Psoas muscle (tissue), 8 donors: ENCODE results near the gene TRMT44. TPM values are rescaled to one million over a fixed set of nuclear protein-coding genes. Genes with fewer than 3 reads are reported as not detected.
A peak's percentile ranks its signal among the peaks of the same experiment; 100 is the strongest.

ENCODE experiments used
- ATAC-seq, 4 donors: fragments of 200-7000 bp; cut with Tn5 transposase; one replicate each; pipeline ENCODE4 v1.9.1; 2020; ENCODE audit warnings: moderate library complexity in 3 of 4, mild to moderate bottlenecking in 2 of 4
- DNase-seq, 2 donors: peaks; one replicate each; pipeline ENCODE4 v3.0.0-alpha.2; 2020
- H3K27ac ChIP-seq: fragments of 200-600 bp; one replicate; pipeline ENCODE4 v1.8.0; 2022
- H3K27me3 ChIP-seq, 3 donors: fragments of 200-600 bp in 1 of 3; one replicate each; pipeline versions ENCODE4 v1.6.1 to v1.8.0; 2013 to 2022; ENCODE audit warnings: low read length in 2 of 3, mild to moderate bottlenecking in 2 of 3, moderate library complexity in 1 of 3; ENCODE audit not compliant: insufficient read depth in 3 of 3
- H3K36me3 ChIP-seq, 2 donors: fragments of 200-600 bp in 1 of 2; one replicate each; pipeline versions ENCODE4 v1.6.1 to v1.8.0; 2013 to 2022; ENCODE audit warnings: low read depth in 1 of 2, mild to moderate bottlenecking in 1 of 2, moderate library complexity in 1 of 2; ENCODE audit not compliant: insufficient read depth in 1 of 2
- H3K4me1 ChIP-seq: fragments of 200-600 bp; one replicate; pipeline ENCODE4 v1.8.0; 2022
- H3K4me3 ChIP-seq: fragments of 200-600 bp; one replicate; pipeline ENCODE4 v1.8.0; 2022; ENCODE audit warnings: mild to moderate bottlenecking
- H3K9me3 ChIP-seq: fragments of 200-600 bp; one replicate; pipeline ENCODE4 v1.8.0; 2022
- WGBS, 3 donors: extraction: QIAGEN DNeasy Blood & Tissue Kit; methylation state at CpG; one replicate each; pipeline versions ENCODE4 v1.1.6 to v1.1.7; 2013; 5-methylcytosine and 5-hydroxymethylcytosine counted together
- intact Hi-C, 2 donors: fragments of 100-400 bp; cut with DNase I; formaldehyde crosslinking; loops; one replicate each; pipeline versions ENCODE4 v1.11.0 to v1.14.2; 2022
- polyA plus RNA-seq, 3 donors: library from polyadenylated mRNA; stranded (reverse); fragments of 200-250 nt; gene quantifications; one replicate each; pipeline ENCODE4 v1.2.3, GENCODE V29; 2013
- total RNA-seq, 4 donors: library from RNA; stranded (reverse); fragmentation: NEBNext Ultra II Directional in 2 of 4; extraction: Animal tissue kit (Norgen Biotek cat#: 25700) in 2 of 4; gene quantifications; one replicate each; pipeline versions ENCODE4 v1.2.1 to v1.2.4, GENCODE V29; 2021 to 2023
- TF ChIP-seq, protein P1 (sequence below): fragments of 200-600 bp; IDR thresholded peaks from one replicate; pipeline ENCODE4 v1.8.0; 2022; ENCODE audit warnings: antibody characterized with exemption
- donor health status: healthy with polysubstance abuse.
- donor health status: DM: no; HTN: no; CAD: no; lungs with moderate emphysema.
- donor health status: Bipolar disorder and iron deficiency.
- donor health status: healthy.
- donor health status: DM: yes; HTN: yes; CAD: no.
- donor health status: DM: no; HTN: no; CAD: no.
- donor health status: DM: no; HTN: no; CAD: no.
- donor health status: DM: yes; HTN: yes; CAD: no.

TRMT44 gene
- total and polyA plus RNA-seq, 7 donors: 3.4 to 9.1 (median 5.4) TPM

DNA sequence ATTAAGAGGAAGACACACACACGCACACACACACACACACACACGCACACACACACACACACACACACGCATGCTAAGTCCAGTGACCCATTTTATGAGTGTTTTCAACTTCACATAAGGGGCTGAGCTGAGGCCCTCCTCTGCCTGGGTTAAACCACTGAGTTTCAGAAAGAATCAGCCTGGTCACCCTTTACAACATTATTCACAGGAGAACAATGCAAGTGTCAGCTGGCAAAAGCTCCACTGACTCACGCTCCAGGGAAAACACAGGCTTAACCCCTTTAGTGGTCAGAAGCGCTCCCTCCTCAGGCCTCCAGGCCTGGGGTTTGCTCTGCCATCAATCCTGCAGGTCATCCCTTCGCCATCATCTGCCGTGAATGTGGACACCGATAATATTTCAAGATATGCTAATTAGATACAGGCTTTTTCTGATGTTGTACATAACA is 47.0 kb upstream of the TRMT44 start:
- Histone ChIP-seq H3K27ac (peak overlapping the region; percentile 88), H3K9me3 (no peaks in the 10 kb centered on the region), H3K27me3 (no peaks in the 10 kb centered on the region), H3K4me3 (no peak overlapping the region), H3K36me3 (peaks cover 0 to 42% of the 10 kb centered on the region in 2 donors), H3K4me1 (peaks cover 39% of the 10 kb centered on the region)
- ATAC-seq (peak; percentile 75 to 86 (median 82)), DNase-seq (peak; percentile 80 to 85)
- WGBS, 3 donors: 44 to 53% (median 50%) methylated on average over 8 of the region's 8 CpGs
- TF ChIP-seq, protein P1, sequence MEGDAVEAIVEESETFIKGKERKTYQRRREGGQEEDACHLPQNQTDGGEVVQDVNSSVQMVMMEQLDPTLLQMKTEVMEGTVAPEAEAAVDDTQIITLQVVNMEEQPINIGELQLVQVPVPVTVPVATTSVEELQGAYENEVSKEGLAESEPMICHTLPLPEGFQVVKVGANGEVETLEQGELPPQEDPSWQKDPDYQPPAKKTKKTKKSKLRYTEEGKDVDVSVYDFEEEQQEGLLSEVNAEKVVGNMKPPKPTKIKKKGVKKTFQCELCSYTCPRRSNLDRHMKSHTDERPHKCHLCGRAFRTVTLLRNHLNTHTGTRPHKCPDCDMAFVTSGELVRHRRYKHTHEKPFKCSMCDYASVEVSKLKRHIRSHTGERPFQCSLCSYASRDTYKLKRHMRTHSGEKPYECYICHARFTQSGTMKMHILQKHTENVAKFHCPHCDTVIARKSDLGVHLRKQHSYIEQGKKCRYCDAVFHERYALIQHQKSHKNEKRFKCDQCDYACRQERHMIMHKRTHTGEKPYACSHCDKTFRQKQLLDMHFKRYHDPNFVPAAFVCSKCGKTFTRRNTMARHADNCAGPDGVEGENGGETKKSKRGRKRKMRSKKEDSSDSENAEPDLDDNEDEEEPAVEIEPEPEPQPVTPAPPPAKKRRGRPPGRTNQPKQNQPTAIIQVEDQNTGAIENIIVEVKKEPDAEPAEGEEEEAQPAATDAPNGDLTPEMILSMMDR: no peak
- intact Hi-C loops: loop anchor here in 1 of 2 donors (5.0 kb wide), 1 partner anchor 61 kb away; no protein-coding TSS in a partner anchor

DNA sequence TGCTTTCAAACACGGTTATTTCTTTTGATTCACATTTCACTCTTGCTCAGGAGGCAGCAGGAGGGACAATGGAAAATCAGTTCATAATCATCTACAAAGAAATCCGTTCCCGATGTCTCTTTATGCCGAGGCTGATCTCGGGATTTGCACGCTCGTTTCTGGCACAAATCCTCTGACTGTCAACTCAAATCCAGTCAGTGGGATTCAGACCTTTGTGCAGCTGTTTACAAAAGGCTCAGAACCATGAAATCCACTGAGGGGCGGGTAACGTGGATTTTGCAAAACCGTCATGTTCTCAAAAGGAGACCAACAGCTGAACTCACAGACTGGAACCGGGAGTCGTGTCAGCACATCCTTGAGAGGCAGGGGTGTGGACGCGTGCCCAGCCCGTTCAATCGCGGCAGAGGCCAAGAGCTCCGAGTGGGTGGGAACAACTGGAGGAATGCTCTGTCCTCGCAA is 46.5 kb upstream of the TRMT44 start:
- Histone ChIP-seq H3K4me1 (peaks cover 39% of the 10 kb centered on the region), H3K27me3 (no peaks in the 10 kb centered on the region), H3K4me3 (no peak overlapping the region), H3K9me3 (no peaks in the 10 kb centered on the region), H3K36me3 (peaks cover 0 to 42% of the 10 kb centered on the region in 2 donors), H3K27ac (peak overlapping the region; percentile 88)
- peak; percentile 13 to 50 (median 22) for ATAC-seq
- DNase-seq: peak; percentile 85 to 92
- intact Hi-C loops: loop anchor here in 1 of 2 donors (5.0 kb wide), 1 partner anchor 62 kb away; no protein-coding TSS in a partner anchor
- 33 to 57% (median 44%) methylated on average over 19 of the region's 19 CpGs for WGBS, 3 donors
- TF ChIP-seq, protein P1: no peak

DNA sequence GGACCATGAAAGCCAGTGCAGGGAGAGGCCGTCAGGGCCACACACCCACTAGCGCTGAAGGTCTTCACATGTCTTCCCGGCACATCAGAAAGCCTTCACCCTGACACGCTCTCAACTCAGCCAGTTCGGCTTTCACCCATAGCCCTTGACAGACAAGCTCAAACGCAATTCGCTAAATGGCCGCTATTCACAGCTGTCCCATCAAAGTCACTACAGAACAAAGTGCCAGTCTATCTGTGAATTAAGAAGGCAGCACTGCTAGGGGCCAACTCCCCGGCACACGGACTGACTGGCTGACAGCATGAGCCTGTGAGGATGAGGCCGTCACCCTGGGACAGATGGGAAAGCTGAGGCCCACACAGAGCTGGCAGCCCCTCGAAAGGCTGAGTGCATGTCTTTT is 45.8 kb upstream of the TRMT44 start:
- TF ChIP-seq, protein P1: no peak
- intact Hi-C loops: loop anchor here in 1 of 2 donors (5.0 kb wide), 1 partner anchor 63 kb away; no protein-coding TSS in a partner anchor
- Histone ChIP-seq H3K27me3 (no peaks in the 10 kb centered on the region), H3K4me1 (peaks cover 39% of the 10 kb centered on the region), H3K9me3 (no peaks in the 10 kb centered on the region), H3K4me3 (no peak overlapping the region), H3K36me3 (peaks cover 0 to 41% of the 10 kb centered on the region in 2 donors), H3K27ac (peak overlapping the region; percentile 88)
- WGBS, 3 donors: 76 to 82% (median 80%) methylated on average over 12 of the region's 12 CpGs
- no peak for DNase-seq
- ATAC-seq: no peak

DNA sequence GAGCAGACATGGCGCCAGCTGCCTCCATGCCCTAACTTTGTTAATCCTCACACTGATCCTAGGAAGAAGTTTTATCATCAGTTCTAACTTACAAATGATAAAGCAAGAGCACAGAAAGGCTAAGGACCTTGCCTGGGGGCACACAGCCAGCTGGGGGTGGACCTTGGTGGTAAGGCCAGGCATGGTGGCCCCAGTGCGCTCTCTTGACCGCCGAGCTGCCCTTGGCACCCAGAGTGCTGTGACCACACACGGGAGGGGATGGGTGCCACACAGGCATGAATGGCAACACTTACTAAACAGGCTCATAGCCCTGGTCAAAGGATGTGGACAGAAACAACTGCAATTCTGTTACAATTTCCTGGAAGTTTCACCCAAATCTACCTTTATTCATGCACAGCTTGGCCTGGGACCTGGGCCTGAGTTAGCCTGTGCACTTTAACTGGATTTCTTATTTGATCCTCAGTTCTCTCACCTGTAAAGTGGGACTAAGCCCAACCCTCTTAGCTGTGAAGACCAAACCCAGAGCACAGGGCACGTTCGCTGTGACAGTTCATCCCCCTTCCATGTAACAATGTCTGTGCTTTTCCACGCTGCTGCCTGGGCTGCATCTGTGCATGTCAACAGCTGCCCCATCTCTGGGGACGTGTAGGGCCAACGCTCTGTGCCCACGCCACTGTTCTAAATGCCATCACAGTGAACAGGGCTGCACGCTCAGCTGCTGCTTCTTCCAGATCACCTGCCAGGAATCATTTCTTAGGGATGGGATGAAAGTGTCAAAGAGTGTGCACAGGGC is 44.9 kb upstream of the TRMT44 start:
- Histone ChIP-seq H3K4me1 (peaks cover 37% of the 10 kb centered on the region), H3K4me3 (no peak overlapping the region), H3K36me3 (peaks cover 0 to 41% of the 10 kb centered on the region in 2 donors), H3K27ac (no peak overlapping the region), H3K27me3 (no peaks in the 10 kb centered on the region), H3K9me3 (no peaks in the 10 kb centered on the region)
- ATAC-seq (no peak), DNase-seq (no peak)
- TF ChIP-seq, protein P1: no peak
- intact Hi-C loops: no loop called here
- WGBS, 3 donors: 80 to 85% (median 85%) methylated on average over 12 of the region's 12 CpGs
